ENCODE data around the gene ULK4. TPM values are rescaled to one million over a fixed set of nuclear protein-coding genes. Genes with fewer than 3 reads are reported as not detected.

The ULK4 gene
- polyA plus RNA-seq, 4 donors, result 1.1 to 2.8 (median 1.8) TPM

DNA sequence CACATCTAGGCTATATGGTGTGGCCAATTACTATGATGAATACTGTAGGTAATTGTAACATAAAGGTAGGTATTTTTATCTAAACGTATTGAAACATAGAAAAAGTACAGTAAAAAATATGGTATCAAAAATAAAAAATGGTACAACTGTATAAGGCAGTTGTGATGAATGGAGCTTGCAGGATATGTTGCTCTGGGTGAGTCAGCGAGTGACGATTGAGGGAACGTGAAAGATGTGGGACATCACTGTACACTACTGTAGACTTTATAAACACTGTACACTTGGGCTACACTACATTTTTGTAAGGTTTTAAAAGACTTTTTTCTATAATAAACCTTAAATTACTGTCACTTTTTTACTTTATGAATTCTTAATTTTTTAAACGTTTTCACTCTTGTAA lies 752.3 kb downstream of the ULK4 start:
- FAIRE-seq (no peak), DNase-seq (no peak)
- Histone ChIP-seq H3K4me3 (ENCODE audit: low read depth in 1 of 3, low read length in 3 of 3) (no peak overlapping the region), H3K27me3 (ENCODE audit: control insufficient read depth in 3 of 3, insufficient read depth in 3 of 3, low read length in 3 of 3) (no peaks in the 10 kb centered on the region), H3K9me3 (ENCODE audit: control insufficient read depth in 2 of 2, insufficient read depth in 1 of 2, low read depth in 1 of 2, low read length in 1 of 2) (no peaks in the 10 kb centered on the region), H3K36me3 (ENCODE audit: control insufficient read depth in 3 of 3, insufficient read depth in 2 of 3, low read depth in 1 of 3, low read length in 3 of 3) (no peaks in the 10 kb centered on the region), H3K27ac (ENCODE audit: low read depth in 1 of 3, low read length in 2 of 3) (no peak overlapping the region), H3K4me1 (ENCODE audit: control insufficient read depth in 3 of 3, insufficient read depth in 2 of 3, low read depth in 1 of 3, low read length in 2 of 3) (peaks cover 11 to 41% (median 17%) of the 10 kb centered on the region in 3 donors)
- WGBS, 3 donors, result 88 to 93% (median 93%) methylated on average over 5 of the region's 5 CpGs

DNA sequence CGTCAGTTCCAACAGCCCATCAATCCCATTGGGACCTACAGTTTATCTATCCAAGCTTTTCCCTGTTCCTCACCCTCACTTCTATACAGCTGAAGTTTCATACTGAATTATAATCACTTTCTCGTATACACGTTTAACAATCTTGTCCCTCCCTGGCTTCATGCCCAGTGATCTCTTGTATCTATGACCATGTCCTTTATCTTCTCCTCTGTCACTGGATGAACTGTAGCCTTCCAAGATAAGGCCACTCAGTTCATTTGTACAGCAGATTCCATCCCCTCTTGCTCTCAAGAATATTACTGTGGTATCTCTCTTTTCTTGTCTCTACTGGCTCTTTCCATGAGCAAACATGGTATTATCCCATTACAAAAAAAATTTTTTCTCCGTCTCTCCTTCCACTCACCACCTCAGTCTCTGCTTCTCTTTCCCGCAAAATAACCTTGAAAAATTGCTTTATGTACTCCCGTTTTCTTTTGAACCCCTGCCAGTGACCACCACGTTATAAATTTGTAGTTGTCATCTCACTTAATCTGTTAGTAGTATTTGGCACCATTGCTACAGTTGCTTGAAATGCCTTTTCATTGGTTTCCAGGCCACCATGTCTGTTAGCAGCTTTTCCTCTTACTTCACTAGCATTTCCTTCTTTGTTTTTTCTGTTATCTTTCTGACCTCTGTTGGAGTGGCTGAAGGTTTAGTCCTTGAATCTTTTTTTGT lies 753.2 kb downstream of the ULK4 start:
- H3K9me3 ChIP-seq (ENCODE audit: control insufficient read depth in 2 of 2, insufficient read depth in 1 of 2, low read depth in 1 of 2, low read length in 1 of 2), result no peaks in the 10 kb centered on the region
- no peak overlapping the region for H3K27ac ChIP-seq (ENCODE audit: low read depth in 1 of 3, low read length in 2 of 3)
- H3K4me1 ChIP-seq (ENCODE audit: control insufficient read depth in 3 of 3, insufficient read depth in 2 of 3, low read depth in 1 of 3, low read length in 2 of 3), result peaks cover 13 to 40% (median 15%) of the 10 kb centered on the region in 3 donors
- peak in 1 of 2 donors; percentile 55 for DNase-seq
- H3K4me3 ChIP-seq (ENCODE audit: low read depth in 1 of 3, low read length in 3 of 3), result no peak overlapping the region
- H3K36me3 ChIP-seq (ENCODE audit: control insufficient read depth in 3 of 3, insufficient read depth in 2 of 3, low read depth in 1 of 3, low read length in 3 of 3), result no peaks in the 10 kb centered on the region
- 49 to 64% (median 61%) methylated on average over 7 of the region's 7 CpGs for WGBS, 3 donors
- no peak for FAIRE-seq
- H3K27me3 ChIP-seq (ENCODE audit: control insufficient read depth in 3 of 3, insufficient read depth in 3 of 3, low read length in 3 of 3), result no peaks in the 10 kb centered on the region

- H3K27me3 ChIP-seq (ENCODE audit: control insufficient read depth in 3 of 3, insufficient read depth in 3 of 3, low read length in 3 of 3), result no peaks in the 10 kb centered on the region
- FAIRE-seq (no peak), DNase-seq (no peak)
- peaks cover 13 to 33% (median 13%) of the 10 kb centered on the region in 3 donors for H3K4me1 ChIP-seq (ENCODE audit: control insufficient read depth in 3 of 3, insufficient read depth in 2 of 3, low read depth in 1 of 3, low read length in 2 of 3)
- WGBS, 3 donors, result 18 to 30% (median 21%) methylated on average over 1 of the region's 1 CpG
- no peaks in the 10 kb centered on the region for H3K9me3 ChIP-seq (ENCODE audit: control insufficient read depth in 2 of 2, insufficient read depth in 1 of 2, low read depth in 1 of 2, low read length in 1 of 2)
- H3K27ac ChIP-seq (ENCODE audit: low read depth in 1 of 3, low read length in 2 of 3), result no peak overlapping the region
- H3K36me3 ChIP-seq (ENCODE audit: control insufficient read depth in 3 of 3, insufficient read depth in 2 of 3, low read depth in 1 of 3, low read length in 3 of 3), result no peaks in the 10 kb centered on the region
- no peak overlapping the region for H3K4me3 ChIP-seq (ENCODE audit: low read depth in 1 of 3, low read length in 3 of 3)
These were observed 754.5 kb downstream of the ULK4 start for GRCh38 chr3:41207355-41207754.

GRCh38 chr3:41205591-41205990 lies 756.3 kb downstream of the ULK4 start:
- no peaks in the 10 kb centered on the region for H3K27me3 ChIP-seq (ENCODE audit: control insufficient read depth in 3 of 3, insufficient read depth in 3 of 3, low read length in 3 of 3)
- H3K9me3 ChIP-seq (ENCODE audit: control insufficient read depth in 2 of 2, insufficient read depth in 1 of 2, low read depth in 1 of 2, low read length in 1 of 2), result no peaks in the 10 kb centered on the region
- H3K27ac ChIP-seq (ENCODE audit: low read depth in 1 of 3, low read length in 2 of 3), result no peak overlapping the region
- H3K4me3 ChIP-seq (ENCODE audit: low read depth in 1 of 3, low read length in 3 of 3), result no peak overlapping the region
- FAIRE-seq (no peak), DNase-seq (no peak)
- peaks cover 13 to 26% (median 15%) of the 10 kb centered on the region in 3 donors for H3K4me1 ChIP-seq (ENCODE audit: control insufficient read depth in 3 of 3, insufficient read depth in 2 of 3, low read depth in 1 of 3, low read length in 2 of 3)
- no peaks in the 10 kb centered on the region for H3K36me3 ChIP-seq (ENCODE audit: control insufficient read depth in 3 of 3, insufficient read depth in 2 of 3, low read depth in 1 of 3, low read length in 3 of 3)
- 56 to 71% (median 63%) methylated on average over 9 of the region's 9 CpGs for WGBS, 3 donors

DNA sequence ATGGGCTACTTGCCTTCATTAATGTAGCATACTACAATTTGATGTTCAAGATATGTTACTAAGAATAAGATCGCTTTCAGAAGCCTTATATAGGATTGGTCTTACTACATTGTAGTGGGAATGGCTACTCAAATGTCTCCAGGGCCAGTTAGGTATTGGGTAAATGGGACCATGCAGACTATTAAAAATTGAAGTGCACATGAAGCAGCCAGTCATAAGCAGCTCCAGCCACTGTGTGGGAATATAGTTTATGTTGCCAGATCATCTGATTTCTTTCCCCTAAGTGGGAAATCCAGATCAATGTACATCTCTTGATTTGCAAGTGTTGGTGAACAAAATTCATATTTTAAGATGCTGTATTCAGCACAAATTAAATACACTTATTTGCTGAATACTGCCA lies 757.5 kb downstream of the ULK4 start:
- Histone ChIP-seq H3K4me3 (ENCODE audit: low read depth in 1 of 3, low read length in 3 of 3) (no peak overlapping the region), H3K9me3 (ENCODE audit: control insufficient read depth in 2 of 2, insufficient read depth in 1 of 2, low read depth in 1 of 2, low read length in 1 of 2) (no peaks in the 10 kb centered on the region), H3K27me3 (ENCODE audit: control insufficient read depth in 3 of 3, insufficient read depth in 3 of 3, low read length in 3 of 3) (no peaks in the 10 kb centered on the region), H3K36me3 (ENCODE audit: control insufficient read depth in 3 of 3, insufficient read depth in 2 of 3, low read depth in 1 of 3, low read length in 3 of 3) (no peaks in the 10 kb centered on the region), H3K27ac (ENCODE audit: low read depth in 1 of 3, low read length in 2 of 3) (no peak overlapping the region), H3K4me1 (ENCODE audit: control insufficient read depth in 3 of 3, insufficient read depth in 2 of 3, low read depth in 1 of 3, low read length in 2 of 3) (peaks cover 13 to 26% (median 15%) of the 10 kb centered on the region in 3 donors)
- FAIRE-seq, result no peak
- no peak for DNase-seq
- WGBS, 3 donors, result 63 to 78% (median 65%) methylated on average over 1 of the region's 1 CpG

DNA sequence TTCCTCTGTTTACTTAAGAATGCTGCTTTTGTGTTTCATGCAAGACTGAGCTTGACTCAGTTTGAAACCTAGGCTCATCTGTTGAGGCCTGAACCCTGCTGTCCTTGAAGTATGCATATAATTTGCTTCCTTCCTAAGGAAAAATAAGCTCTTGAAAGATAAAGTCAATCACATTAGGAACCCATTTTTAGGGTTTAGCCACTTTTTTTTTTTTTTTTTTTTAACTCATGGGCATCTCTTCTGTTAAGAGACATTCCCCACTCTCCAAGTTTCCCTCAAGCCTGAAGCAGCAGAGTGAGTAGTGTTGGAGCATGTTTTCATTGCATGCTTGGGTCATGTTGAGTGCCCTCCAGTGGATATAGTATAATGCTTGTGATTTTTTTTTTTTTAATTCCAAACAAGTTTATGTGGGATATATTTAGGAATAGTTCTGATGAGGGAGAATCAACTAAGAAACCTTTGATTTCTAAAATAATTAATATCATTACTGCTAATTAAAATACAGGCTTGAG lies 759.0 kb downstream of the ULK4 start:
- no peak overlapping the region for H3K4me3 ChIP-seq (ENCODE audit: low read depth in 1 of 3, low read length in 3 of 3)

GRCh38 chr3:41202075-41202833 lies 759.6 kb downstream of the ULK4 start:
- Histone ChIP-seq H3K4me1 (ENCODE audit: control insufficient read depth in 3 of 3, insufficient read depth in 2 of 3, low read depth in 1 of 3, low read length in 2 of 3) (peaks cover 10 to 19% (median 11%) of the 10 kb centered on the region in 3 donors), H3K9me3 (ENCODE audit: control insufficient read depth in 2 of 2, insufficient read depth in 1 of 2, low read depth in 1 of 2, low read length in 1 of 2) (no peaks in the 10 kb centered on the region), H3K4me3 (ENCODE audit: low read depth in 1 of 3, low read length in 3 of 3) (peak overlapping the region in 2 of 3 donors; percentile 82 to 99), H3K27me3 (ENCODE audit: control insufficient read depth in 3 of 3, insufficient read depth in 3 of 3, low read length in 3 of 3) (no peaks in the 10 kb centered on the region), H3K36me3 (ENCODE audit: control insufficient read depth in 3 of 3, insufficient read depth in 2 of 3, low read depth in 1 of 3, low read length in 3 of 3) (no peaks in the 10 kb centered on the region), H3K27ac (ENCODE audit: low read depth in 1 of 3, low read length in 2 of 3) (peak overlapping the region in 2 of 3 donors; percentile 31 to 92)
- 2 to 19% (median 11%) methylated on average over 5 of the region's 5 CpGs for WGBS, 3 donors
- DNase-seq, result peak; percentile 26 to 30
- no peak for FAIRE-seq

More for the DNA sequence above, 759.0 kb downstream of the ULK4 start:
- H3K27ac ChIP-seq (ENCODE audit: low read depth in 1 of 3, low read length in 2 of 3), result peak overlapping the region in 2 of 3 donors; percentile 20 to 92
- H3K9me3 ChIP-seq (ENCODE audit: control insufficient read depth in 2 of 2, insufficient read depth in 1 of 2, low read depth in 1 of 2, low read length in 1 of 2), result no peaks in the 10 kb centered on the region
- H3K27me3 ChIP-seq (ENCODE audit: control insufficient read depth in 3 of 3, insufficient read depth in 3 of 3, low read length in 3 of 3), result no peaks in the 10 kb centered on the region
- FAIRE-seq (no peak), DNase-seq (peak; percentile 50 to 61)
- H3K4me1 ChIP-seq (ENCODE audit: control insufficient read depth in 3 of 3, insufficient read depth in 2 of 3, low read depth in 1 of 3, low read length in 2 of 3), result peaks cover 12 to 24% (median 13%) of the 10 kb centered on the region in 3 donors
- no peaks in the 10 kb centered on the region for H3K36me3 ChIP-seq (ENCODE audit: control insufficient read depth in 3 of 3, insufficient read depth in 2 of 3, low read depth in 1 of 3, low read length in 3 of 3)

- H3K9me3 ChIP-seq (ENCODE audit: control insufficient read depth in 2 of 2, insufficient read depth in 1 of 2, low read depth in 1 of 2, low read length in 1 of 2), result no peaks in the 10 kb centered on the region
- no peak for FAIRE-seq
- 0% methylated on average over 7 of the region's 7 CpGs for WGBS, 3 donors
- H3K27me3 ChIP-seq (ENCODE audit: control insufficient read depth in 3 of 3, insufficient read depth in 3 of 3, low read length in 3 of 3), result no peaks in the 10 kb centered on the region
- H3K4me3 ChIP-seq (ENCODE audit: low read depth in 1 of 3, low read length in 3 of 3), result peak overlapping the region; percentile 82 to 99 (median 87)
- peak; percentile 80 to 81 for DNase-seq
- no peaks in the 10 kb centered on the region for H3K36me3 ChIP-seq (ENCODE audit: control insufficient read depth in 3 of 3, insufficient read depth in 2 of 3, low read depth in 1 of 3, low read length in 3 of 3)
- peak overlapping the region; percentile 89 to 95 (median 92) for H3K27ac ChIP-seq (ENCODE audit: low read depth in 1 of 3, low read length in 2 of 3)
- H3K4me1 ChIP-seq (ENCODE audit: control insufficient read depth in 3 of 3, insufficient read depth in 2 of 3, low read depth in 1 of 3, low read length in 2 of 3), result peaks cover 2 to 8% (median 5%) of the 10 kb centered on the region in 3 donors
These were observed 761.3 kb downstream of the ULK4 start for GRCh38 chr3:41200669-41201021.
